ENCODE results near the gene LENG9.
"Not testable (repeated sequence)": the region's sequence is repeated elsewhere in the genome, so short reads cannot be mapped to it uniquely, and the experiment has no call there.

Gene LENG9

GRCh38 chr19:54458648-54459281 lies 4.8 kb downstream of the LENG9 start:
- DNase-seq = no peak

- no peak for DNase-seq
Observed at GRCh38 chr19:54457773-54458647, 5.6 kb downstream of the LENG9 start.

GRCh38 chr19:54456423-54457373 lies 6.9 kb downstream of the LENG9 start:
- DNase-seq = no peak

GRCh38 chr19:54455786-54456422 lies 7.7 kb downstream of the LENG9 start:
- DNase-seq = no peak

- DNase-seq = no peak
Observed at GRCh38 chr19:54454781-54455675, 8.6 kb downstream of the LENG9 start.

GRCh38 chr19:54453921-54454780 lies 9.4 kb downstream of the LENG9 start:
- no peak for DNase-seq

- no peak for DNase-seq
Observed at GRCh38 chr19:54452626-54453025, 11.0 kb downstream of the LENG9 start.

GRCh38 chr19:54451997-54452396 lies 11.6 kb downstream of the LENG9 start:
- no peak for DNase-seq

GRCh38 chr19:54451331-54451871 lies 12.2 kb downstream of the LENG9 start:
- no peak for DNase-seq

GRCh38 chr19:54449701-54450069 lies 13.9 kb downstream of the LENG9 start:
- no peak for DNase-seq

- DNase-seq = peak; percentile 100
Observed at GRCh38 chr19:54448774-54449700, 14.5 kb downstream of the LENG9 start, which contains the start of gene LENG8. Gene LENG8, plus strand, starts transcription at chr19:54449199. Its CDS starts 2,146 bp downstream, at chr19:54451345.

GRCh38 chr19:54448040-54448773 lies 15.4 kb downstream of the LENG9 start:
- DNase-seq = peak; percentile 80

GRCh38 chr19:54446349-54446748 lies 17.2 kb downstream of the LENG9 start:
- DNase-seq = not testable (repeated sequence)

GRCh38 chr19:54444737-54445136 lies 18.8 kb downstream of the LENG9 start:
- DNase-seq = no peak

- no peak for DNase-seq
Observed at GRCh38 chr19:54440641-54441040, 22.9 kb downstream of the LENG9 start.

GRCh38 chr19:54439174-54439851 lies 24.3 kb downstream of the LENG9 start:
- DNase-seq = peak; percentile 76

GRCh38 chr19:54436628-54437252 lies 26.8 kb downstream of the LENG9 start:
- DNase-seq = no peak

Data from retina (tissue), 1 donor.